GM23248 (cell line): ENCODE measurements around the gene DCHS2.

Experiments used
- EZH2 ChIP-seq: fragments of 200-600 bp; sonication (generic); IDR thresholded peaks from 2 replicates; pipeline ENCODE4 v1.6.1; 2018; ENCODE audit warnings: antibody characterized with exemption, mild to moderate bottlenecking; ENCODE audit not compliant: insufficient read depth, poor library complexity, severe bottlenecking
- EZH2phosphoT487 ChIP-seq: fragments of 200-600 bp; sonication (generic); IDR thresholded peaks from 2 replicates; pipeline ENCODE4 v1.6.1; 2018; ENCODE audit warnings: antibody characterized with exemption, moderate library complexity, mild to moderate bottlenecking, low read depth; ENCODE audit not compliant: insufficient read depth

- TF ChIP-seq EZH2phosphoT487 (no peak), EZH2 (no peak)
Observed at GRCh38 chr4:154424810-154425484, 66.7 kb downstream of the DCHS2 start.
